Measurements from ENCODE around the gene TBCEL.
A peak's percentile ranks its signal among the peaks of the same experiment; 100 is the strongest.
"Not testable (repeated sequence)": the region's sequence is repeated elsewhere in the genome, so short reads cannot be mapped to it uniquely, and the experiment has no call there.

Gene TBCEL

DNA sequence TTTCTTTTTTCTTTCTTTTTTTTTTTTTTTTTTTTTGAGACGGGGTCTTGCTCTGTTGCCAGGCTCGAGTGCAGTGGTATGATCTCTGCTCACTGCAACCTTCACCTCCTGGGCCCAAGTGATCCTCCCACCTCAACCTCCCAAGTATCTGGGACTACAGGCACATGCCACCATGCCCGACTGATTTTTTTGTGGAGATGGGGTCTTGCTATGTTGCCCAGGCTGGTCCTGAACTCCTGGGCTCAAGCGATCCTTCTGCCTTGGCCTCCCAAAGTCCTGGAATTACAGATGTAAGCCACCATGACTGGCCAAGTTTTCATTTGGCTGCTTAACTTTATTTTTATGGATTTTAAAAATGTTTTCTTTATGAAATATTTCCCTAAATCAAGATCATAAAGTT, 7.7 kb downstream of the TBCEL start:
- no CpG with 5 or more reads among the region's 4 CpGs for WGBS (ENCODE audit: extremely low coverage, insufficient coverage, low lambda C conversion rate)
- not testable (repeated sequence) for H3K4me1 ChIP-seq (ENCODE audit: control insufficient read depth, low read depth, low read length); H3K9ac ChIP-seq (ENCODE audit: low read length); H2BK5ac ChIP-seq (ENCODE audit: low read length); H3K4me2 ChIP-seq (ENCODE audit: low read length); H4K5ac ChIP-seq (ENCODE audit: low read length); H3K27me3 ChIP-seq (ENCODE audit: insufficient read depth, low read length, poor library complexity); H2BK15ac ChIP-seq (replicated peaks; ENCODE audit: low read depth); H4K8ac ChIP-seq (ENCODE audit: low read depth, low read length); DNase-seq; H2AK5ac ChIP-seq (ENCODE audit: low read length); H2BK120ac ChIP-seq (ENCODE audit: low read depth, low read length); H3K56ac ChIP-seq (ENCODE audit: low read length); H3K4ac ChIP-seq (ENCODE audit: low read depth, low read length); H3K4me3 ChIP-seq (ENCODE audit: low read length); H3K79me2 ChIP-seq (ENCODE audit: control insufficient read depth, insufficient read depth, low read length); H3K36me3 ChIP-seq (ENCODE audit: control insufficient read depth, insufficient read depth, low read length); H3K27ac ChIP-seq (ENCODE audit: low read depth, low read length); H3K18ac ChIP-seq (ENCODE audit: low read length); H3K23ac ChIP-seq (ENCODE audit: low read length)
- H3K79me1 ChIP-seq (ENCODE audit: low read length): peaks cover 11% of the 10 kb centered on the region

DNA sequence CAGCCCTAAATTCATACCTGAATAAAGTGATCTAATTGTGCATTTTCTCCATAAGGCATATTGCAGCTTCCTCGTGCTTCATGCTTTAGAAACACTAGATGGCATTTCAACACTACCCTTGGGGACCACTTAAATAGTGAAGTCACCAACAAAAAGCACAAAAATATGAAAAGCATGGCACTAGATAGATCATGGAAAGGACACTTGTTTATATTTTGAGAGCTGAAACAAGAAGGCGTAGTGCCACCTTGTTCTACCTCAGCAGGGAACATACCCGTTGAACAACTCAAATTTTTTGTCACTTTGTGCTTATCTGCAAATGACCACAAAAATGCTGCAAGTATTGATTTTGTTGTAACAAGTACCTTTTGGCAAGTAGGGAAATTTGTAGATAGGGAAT, 8.6 kb downstream of the TBCEL start:
- WGBS (ENCODE audit: extremely low coverage, insufficient coverage, low lambda C conversion rate): no CpG with 5 or more reads among the region's 3 CpGs
- Histone ChIP-seq H3K4me1 (ENCODE audit: control insufficient read depth, low read depth, low read length) (peaks cover 7% of the 10 kb centered on the region), H3K79me2 (ENCODE audit: control insufficient read depth, insufficient read depth, low read length) (peaks cover 4% of the 10 kb centered on the region), H3K79me1 (ENCODE audit: low read length) (peaks cover 6% of the 10 kb centered on the region), H3K36me3 (ENCODE audit: control insufficient read depth, insufficient read depth, low read length) (no peaks in the 10 kb centered on the region), H3K4ac (ENCODE audit: low read depth, low read length) (no peak overlapping the region), H2BK5ac (ENCODE audit: low read length) (no peak overlapping the region), H3K4me2 (ENCODE audit: low read length) (no peak overlapping the region), H2AK5ac (ENCODE audit: low read length) (no peak overlapping the region), H4K5ac (ENCODE audit: low read length) (no peak overlapping the region), H3K27me3 (ENCODE audit: insufficient read depth, low read length, poor library complexity) (no peaks in the 10 kb centered on the region), H2BK120ac (ENCODE audit: low read depth, low read length) (no peak overlapping the region), H3K4me3 (ENCODE audit: low read length) (no peak overlapping the region), H4K8ac (ENCODE audit: low read depth, low read length) (no peak overlapping the region), H3K56ac (ENCODE audit: low read length) (no peak overlapping the region), H3K9ac (ENCODE audit: low read length) (no peak overlapping the region), H3K27ac (ENCODE audit: low read depth, low read length) (no peak overlapping the region), H3K23ac (ENCODE audit: low read length) (no peak overlapping the region), H2BK15ac (replicated peaks; ENCODE audit: low read depth) (no peak overlapping the region), H3K18ac (ENCODE audit: low read length) (no peak overlapping the region)
- DNase-seq: peak; percentile 42

DNA sequence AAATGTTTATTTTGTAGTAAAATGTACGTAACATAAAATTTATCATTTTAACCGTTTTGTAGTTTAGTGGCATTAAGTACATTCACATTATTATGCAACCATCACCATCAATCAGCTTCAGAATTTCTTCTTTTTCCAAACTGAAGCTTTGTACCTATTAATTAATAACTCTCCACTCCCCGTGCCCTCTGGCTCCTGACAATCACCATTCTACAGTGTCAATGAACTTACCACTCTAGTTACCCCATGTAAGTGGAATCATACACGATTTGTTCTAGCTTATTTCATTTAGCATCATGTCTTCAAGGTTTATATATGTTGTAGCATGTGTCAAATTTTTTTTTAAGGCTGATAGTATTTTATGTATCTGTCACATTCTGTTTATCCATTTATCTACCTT, 9.7 kb downstream of the TBCEL start:
- H3K27ac ChIP-seq (ENCODE audit: low read depth, low read length): no peak overlapping the region
- H3K79me1 ChIP-seq (ENCODE audit: low read length): peaks cover 4% of the 10 kb centered on the region
- H3K18ac ChIP-seq (ENCODE audit: low read length): no peak overlapping the region
- peaks cover 7% of the 10 kb centered on the region for H3K4me1 ChIP-seq (ENCODE audit: control insufficient read depth, low read depth, low read length)
- no peak overlapping the region for H3K56ac ChIP-seq (ENCODE audit: low read length)
- no peak for DNase-seq
- no peak overlapping the region for H3K4ac ChIP-seq (ENCODE audit: low read depth, low read length)
- H2BK120ac ChIP-seq (ENCODE audit: low read depth, low read length): no peak overlapping the region
- no peak overlapping the region for H3K4me2 ChIP-seq (ENCODE audit: low read length)
- no peak overlapping the region for H2BK15ac ChIP-seq (replicated peaks; ENCODE audit: low read depth)
- H3K9ac ChIP-seq (ENCODE audit: low read length): no peak overlapping the region
- H2BK5ac ChIP-seq (ENCODE audit: low read length): no peak overlapping the region
- H3K23ac ChIP-seq (ENCODE audit: low read length): no peak overlapping the region
- H3K4me3 ChIP-seq (ENCODE audit: low read length): no peak overlapping the region
- H3K79me2 ChIP-seq (ENCODE audit: control insufficient read depth, insufficient read depth, low read length): peaks cover 2% of the 10 kb centered on the region
- H3K36me3 ChIP-seq (ENCODE audit: control insufficient read depth, insufficient read depth, low read length): no peaks in the 10 kb centered on the region
- H4K8ac ChIP-seq (ENCODE audit: low read depth, low read length): no peak overlapping the region
- H4K5ac ChIP-seq (ENCODE audit: low read length): no peak overlapping the region
- H2AK5ac ChIP-seq (ENCODE audit: low read length): no peak overlapping the region
- no CpG with 5 or more reads among the region's 4 CpGs for WGBS (ENCODE audit: extremely low coverage, insufficient coverage, low lambda C conversion rate)
- H3K27me3 ChIP-seq (ENCODE audit: insufficient read depth, low read length, poor library complexity): no peaks in the 10 kb centered on the region

DNA sequence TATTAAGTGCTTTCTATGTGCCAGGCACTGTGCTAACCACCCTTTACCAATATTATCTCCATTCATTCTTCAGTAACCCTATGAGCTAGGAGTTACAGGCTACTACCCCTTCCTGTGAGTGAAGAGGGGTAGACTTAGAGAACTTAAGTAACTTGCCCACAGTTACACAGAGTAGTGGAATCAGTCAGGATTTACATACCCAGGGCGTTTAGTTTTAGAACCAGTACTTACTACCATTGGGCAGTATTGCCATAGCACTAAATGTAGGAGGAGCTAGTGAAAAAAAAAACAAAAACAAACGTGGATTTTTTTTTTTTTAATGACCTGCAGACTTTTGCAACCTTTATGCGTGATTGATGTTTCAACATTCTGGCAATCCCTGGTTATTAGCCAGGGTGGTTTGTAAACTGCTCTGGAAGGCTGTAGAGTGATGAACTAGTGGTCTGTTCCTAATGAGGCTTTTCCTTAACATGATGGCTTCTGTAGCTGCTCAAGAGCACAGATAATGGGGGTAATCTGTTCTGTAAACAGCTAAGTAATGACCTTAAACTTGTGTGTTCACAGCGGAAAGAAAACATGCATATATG, 11.4 kb downstream of the TBCEL start:
- H3K27ac ChIP-seq (ENCODE audit: low read depth, low read length): no peak overlapping the region
- H3K56ac ChIP-seq (ENCODE audit: low read length): no peak overlapping the region
- DNase-seq: peak; percentile 27
- no peak overlapping the region for H3K4me3 ChIP-seq (ENCODE audit: low read length)
- H2AK5ac ChIP-seq (ENCODE audit: low read length): no peak overlapping the region
- H2BK5ac ChIP-seq (ENCODE audit: low read length): no peak overlapping the region
- H3K4me1 ChIP-seq (ENCODE audit: control insufficient read depth, low read depth, low read length): peaks cover 13% of the 10 kb centered on the region
- H3K18ac ChIP-seq (ENCODE audit: low read length): no peak overlapping the region
- H4K8ac ChIP-seq (ENCODE audit: low read depth, low read length): no peak overlapping the region
- no peak overlapping the region for H4K5ac ChIP-seq (ENCODE audit: low read length)
- H3K79me2 ChIP-seq (ENCODE audit: control insufficient read depth, insufficient read depth, low read length): peaks cover 2% of the 10 kb centered on the region
- no peak overlapping the region for H3K9ac ChIP-seq (ENCODE audit: low read length)
- no peak overlapping the region for H2BK120ac ChIP-seq (ENCODE audit: low read depth, low read length)
- no peaks in the 10 kb centered on the region for H3K36me3 ChIP-seq (ENCODE audit: control insufficient read depth, insufficient read depth, low read length)
- peaks cover 2% of the 10 kb centered on the region for H3K79me1 ChIP-seq (ENCODE audit: low read length)
- WGBS (ENCODE audit: extremely low coverage, insufficient coverage, low lambda C conversion rate): no CpG with 5 or more reads among the region's 4 CpGs
- no peak overlapping the region for H3K4me2 ChIP-seq (ENCODE audit: low read length)
- no peak overlapping the region for H2BK15ac ChIP-seq (replicated peaks; ENCODE audit: low read depth)
- no peak overlapping the region for H3K4ac ChIP-seq (ENCODE audit: low read depth, low read length)
- no peaks in the 10 kb centered on the region for H3K27me3 ChIP-seq (ENCODE audit: insufficient read depth, low read length, poor library complexity)
- H3K23ac ChIP-seq (ENCODE audit: low read length): no peak overlapping the region

DNA sequence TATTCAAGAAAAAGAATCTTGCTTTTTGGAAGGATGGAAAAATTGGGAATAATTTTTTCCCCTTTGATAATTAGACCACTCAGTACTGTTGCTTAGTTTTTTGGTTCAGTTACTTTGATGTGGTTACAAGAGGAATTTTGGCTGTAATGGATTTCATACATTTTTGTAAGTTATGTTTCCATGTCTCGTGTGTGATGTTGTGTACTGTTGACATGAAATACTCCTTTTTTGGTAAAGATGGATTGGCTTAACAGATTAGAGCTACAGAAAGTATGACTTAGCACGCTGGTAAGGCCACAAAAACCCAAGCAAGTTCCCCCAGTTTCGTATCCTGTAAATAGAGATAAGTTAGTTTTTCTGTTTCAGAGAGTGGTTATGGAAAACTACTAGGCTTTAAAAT, 11.9 kb downstream of the TBCEL start:
- H3K23ac ChIP-seq (ENCODE audit: low read length): no peak overlapping the region
- no peak overlapping the region for H2BK120ac ChIP-seq (ENCODE audit: low read depth, low read length)
- no peak overlapping the region for H3K9ac ChIP-seq (ENCODE audit: low read length)
- no peak overlapping the region for H3K27ac ChIP-seq (ENCODE audit: low read depth, low read length)
- H4K8ac ChIP-seq (ENCODE audit: low read depth, low read length): no peak overlapping the region
- no peaks in the 10 kb centered on the region for H3K36me3 ChIP-seq (ENCODE audit: control insufficient read depth, insufficient read depth, low read length)
- no peak overlapping the region for H3K4ac ChIP-seq (ENCODE audit: low read depth, low read length)
- no CpG with 5 or more reads among the region's 3 CpGs for whole genome bisulfite sequencing (ENCODE audit: extremely low coverage, insufficient coverage, low lambda C conversion rate)
- no peak overlapping the region for H3K56ac ChIP-seq (ENCODE audit: low read length)
- no peaks in the 10 kb centered on the region for H3K27me3 ChIP-seq (ENCODE audit: insufficient read depth, low read length, poor library complexity)
- DNase-seq: no peak
- H3K18ac ChIP-seq (ENCODE audit: low read length): peak overlapping the region; percentile 3
- H2BK15ac ChIP-seq (replicated peaks; ENCODE audit: low read depth): no peak overlapping the region
- H3K4me1 ChIP-seq (ENCODE audit: control insufficient read depth, low read depth, low read length): peaks cover 14% of the 10 kb centered on the region
- no peak overlapping the region for H4K5ac ChIP-seq (ENCODE audit: low read length)
- no peak overlapping the region for H3K4me2 ChIP-seq (ENCODE audit: low read length)
- no peak overlapping the region for H2AK5ac ChIP-seq (ENCODE audit: low read length)
- no peak overlapping the region for H2BK5ac ChIP-seq (ENCODE audit: low read length)
- H3K79me1 ChIP-seq (ENCODE audit: low read length): peaks cover 2% of the 10 kb centered on the region
- H3K79me2 ChIP-seq (ENCODE audit: control insufficient read depth, insufficient read depth, low read length): peaks cover 2% of the 10 kb centered on the region
- no peak overlapping the region for H3K4me3 ChIP-seq (ENCODE audit: low read length)

DNA sequence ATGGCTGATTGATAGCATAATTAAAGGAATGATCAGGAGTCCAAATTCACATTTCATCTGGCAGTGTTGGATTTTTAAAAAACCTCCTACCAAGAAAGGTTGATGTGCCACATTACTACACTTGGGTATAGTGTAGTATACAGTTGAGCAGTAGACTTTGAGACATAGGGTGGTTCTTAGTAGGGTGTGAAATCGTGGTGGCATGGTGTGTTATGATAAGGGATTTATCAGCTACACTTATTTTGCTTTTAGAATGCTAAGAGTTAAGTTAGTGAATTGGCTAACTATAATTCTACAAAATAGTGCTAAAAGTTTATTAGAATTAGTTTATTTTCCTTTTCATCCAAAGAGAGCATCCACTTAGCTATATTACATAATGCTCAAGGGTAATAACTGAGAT, 13.1 kb downstream of the TBCEL start:
- no peak overlapping the region for H2BK5ac ChIP-seq (ENCODE audit: low read length)
- no peak for DNase-seq
- H2BK120ac ChIP-seq (ENCODE audit: low read depth, low read length): no peak overlapping the region
- H2AK5ac ChIP-seq (ENCODE audit: low read length): no peak overlapping the region
- H3K4me3 ChIP-seq (ENCODE audit: low read length): no peak overlapping the region
- H3K4ac ChIP-seq (ENCODE audit: low read depth, low read length): no peak overlapping the region
- H3K27ac ChIP-seq (ENCODE audit: low read depth, low read length): no peak overlapping the region
- H4K5ac ChIP-seq (ENCODE audit: low read length): no peak overlapping the region
- peaks cover 6% of the 10 kb centered on the region for H3K79me2 ChIP-seq (ENCODE audit: control insufficient read depth, insufficient read depth, low read length)
- no peak overlapping the region for H3K56ac ChIP-seq (ENCODE audit: low read length)
- no peaks in the 10 kb centered on the region for H3K79me1 ChIP-seq (ENCODE audit: low read length)
- no peak overlapping the region for H3K9ac ChIP-seq (ENCODE audit: low read length)
- no peak overlapping the region for H3K23ac ChIP-seq (ENCODE audit: low read length)
- no peaks in the 10 kb centered on the region for H3K36me3 ChIP-seq (ENCODE audit: control insufficient read depth, insufficient read depth, low read length)
- no peak overlapping the region for H2BK15ac ChIP-seq (replicated peaks; ENCODE audit: low read depth)
- H3K27me3 ChIP-seq (ENCODE audit: insufficient read depth, low read length, poor library complexity): no peaks in the 10 kb centered on the region
- H4K8ac ChIP-seq (ENCODE audit: low read depth, low read length): no peak overlapping the region
- WGBS (ENCODE audit: extremely low coverage, insufficient coverage, low lambda C conversion rate): no CpG with 5 or more reads among the region's 1 CpG
- H3K4me2 ChIP-seq (ENCODE audit: low read length): no peak overlapping the region
- peaks cover 18% of the 10 kb centered on the region for H3K4me1 ChIP-seq (ENCODE audit: control insufficient read depth, low read depth, low read length)
- H3K18ac ChIP-seq (ENCODE audit: low read length): no peak overlapping the region
